ENCODE results near the gene BCAS3.

BCAS3 gene

DNA sequence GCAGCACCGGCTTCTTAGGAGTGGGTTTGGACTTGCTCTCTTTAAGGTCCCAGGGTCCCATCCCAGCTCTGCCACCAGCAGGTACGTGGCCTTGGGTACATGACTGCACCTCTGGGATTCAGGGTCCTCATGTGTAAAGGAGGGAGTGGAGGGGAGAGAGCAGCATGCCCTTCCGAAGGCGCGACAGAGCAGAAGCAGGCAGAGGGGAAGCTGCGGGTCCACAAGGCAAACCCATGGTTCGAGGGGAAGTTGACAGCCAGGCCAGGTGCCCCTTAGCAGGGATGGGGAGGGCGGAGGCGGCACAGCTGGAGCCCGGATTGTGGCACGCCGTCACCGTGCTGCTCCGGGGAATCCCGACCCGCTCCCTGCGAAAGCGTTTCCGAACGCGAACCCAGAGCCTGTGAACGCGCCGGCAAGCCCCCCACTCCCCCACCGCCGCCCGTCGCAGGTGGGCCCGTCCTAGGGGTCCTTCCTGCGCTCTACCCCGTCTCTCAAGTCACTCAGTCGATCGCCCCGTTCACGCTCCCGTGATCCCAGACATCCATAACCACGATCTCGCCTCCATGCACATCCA is 717.8 kb downstream of the BCAS3 start:
- Histone ChIP-seq H3K4me1 (ENCODE audit: control insufficient read depth, low read length) (no peaks in the 10 kb centered on the region), H3K4me2 (ENCODE audit: low read length) (no peak overlapping the region), H3K27me3 (ENCODE audit: control insufficient read depth, low read length) (peaks cover 12% of the 10 kb centered on the region; the same call in 1 of the 2 replicates), H3F3A (ENCODE audit: control insufficient read depth, insufficient read depth) (no peaks in the 10 kb centered on the region), H3K4me3 (ENCODE audit: low read length) (no peak overlapping the region), H3K27ac (ENCODE audit: low read depth, low read length) (no peak overlapping the region), H3K36me3 (ENCODE audit: control insufficient read depth, low read length) (no peaks in the 10 kb centered on the region), H3K79me2 (ENCODE audit: control insufficient read depth, low read length) (no peaks in the 10 kb centered on the region), H4K20me1 (ENCODE audit: control insufficient read depth, insufficient read depth, low read depth, low read length) (no peaks in the 10 kb centered on the region), H3K9me2 (replicated peaks; ENCODE audit: control insufficient read depth, low read length) (no peaks in the 10 kb centered on the region), H3K9me3 (ENCODE audit: control insufficient read depth, insufficient read depth, low read length) (no peaks in the 10 kb centered on the region)
- TF ChIP-seq, protein P1, sequence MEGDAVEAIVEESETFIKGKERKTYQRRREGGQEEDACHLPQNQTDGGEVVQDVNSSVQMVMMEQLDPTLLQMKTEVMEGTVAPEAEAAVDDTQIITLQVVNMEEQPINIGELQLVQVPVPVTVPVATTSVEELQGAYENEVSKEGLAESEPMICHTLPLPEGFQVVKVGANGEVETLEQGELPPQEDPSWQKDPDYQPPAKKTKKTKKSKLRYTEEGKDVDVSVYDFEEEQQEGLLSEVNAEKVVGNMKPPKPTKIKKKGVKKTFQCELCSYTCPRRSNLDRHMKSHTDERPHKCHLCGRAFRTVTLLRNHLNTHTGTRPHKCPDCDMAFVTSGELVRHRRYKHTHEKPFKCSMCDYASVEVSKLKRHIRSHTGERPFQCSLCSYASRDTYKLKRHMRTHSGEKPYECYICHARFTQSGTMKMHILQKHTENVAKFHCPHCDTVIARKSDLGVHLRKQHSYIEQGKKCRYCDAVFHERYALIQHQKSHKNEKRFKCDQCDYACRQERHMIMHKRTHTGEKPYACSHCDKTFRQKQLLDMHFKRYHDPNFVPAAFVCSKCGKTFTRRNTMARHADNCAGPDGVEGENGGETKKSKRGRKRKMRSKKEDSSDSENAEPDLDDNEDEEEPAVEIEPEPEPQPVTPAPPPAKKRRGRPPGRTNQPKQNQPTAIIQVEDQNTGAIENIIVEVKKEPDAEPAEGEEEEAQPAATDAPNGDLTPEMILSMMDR (IDR thresholded peaks at IDR 0.05; ENCODE audit: low read depth, low read length, poor library complexity, severe bottlenecking): no peak
- TF ChIP-seq EZH2phosphoT487 (IDR thresholded peaks at IDR 0.05; ENCODE audit: borderline replicate concordance, low read length): no peak

DNA sequence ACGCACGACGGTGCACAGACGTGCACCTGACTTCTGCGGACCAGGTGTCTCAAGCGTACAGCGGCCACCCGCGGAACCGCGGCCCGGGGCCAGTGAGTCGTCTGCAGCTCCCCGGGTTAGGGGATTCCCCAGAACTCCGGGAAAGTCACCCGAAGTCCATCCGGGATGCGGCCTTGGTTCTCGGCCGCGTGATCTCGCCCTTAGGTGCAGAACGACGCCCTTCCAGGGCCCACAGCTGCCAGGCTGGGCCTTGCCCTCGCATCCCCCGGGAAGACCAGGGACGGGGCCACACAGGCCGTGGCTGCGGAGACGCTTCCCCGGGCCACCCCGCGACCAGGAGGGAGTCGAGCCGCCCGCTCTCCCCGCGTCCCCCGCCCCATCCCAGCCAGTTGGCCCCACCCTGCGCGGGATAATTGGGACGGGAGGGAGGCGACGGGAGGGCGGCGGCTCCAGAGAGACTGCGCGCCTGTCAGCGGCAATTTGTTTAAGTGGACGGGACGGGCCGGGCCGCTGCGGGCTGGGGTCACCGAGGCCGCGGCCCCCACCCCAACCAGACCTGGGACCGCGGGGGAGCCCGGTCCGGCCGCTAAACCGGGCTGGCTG is 718.4 kb downstream of the BCAS3 start:
- H3K4me3 ChIP-seq (ENCODE audit: low read length): no peak overlapping the region
- H4K20me1 ChIP-seq (ENCODE audit: control insufficient read depth, insufficient read depth, low read depth, low read length): no peaks in the 10 kb centered on the region
- no peaks in the 10 kb centered on the region for H3K9me2 ChIP-seq (replicated peaks; ENCODE audit: control insufficient read depth, low read length)
- no peaks in the 10 kb centered on the region for H3K79me2 ChIP-seq (ENCODE audit: control insufficient read depth, low read length)
- H3K36me3 ChIP-seq (ENCODE audit: control insufficient read depth, low read length): no peaks in the 10 kb centered on the region
- no peak for TF ChIP-seq EZH2phosphoT487 (IDR thresholded peaks at IDR 0.05; ENCODE audit: borderline replicate concordance, low read length)
- TF ChIP-seq, protein P1 (IDR thresholded peaks at IDR 0.05; ENCODE audit: low read depth, low read length, poor library complexity, severe bottlenecking): no peak
- no peaks in the 10 kb centered on the region for H3F3A ChIP-seq (ENCODE audit: control insufficient read depth, insufficient read depth)
- peaks cover 18% of the 10 kb centered on the region for H3K27me3 ChIP-seq (ENCODE audit: control insufficient read depth, low read length)
- no peaks in the 10 kb centered on the region for H3K4me1 ChIP-seq (ENCODE audit: control insufficient read depth, low read length)
- H3K27ac ChIP-seq (ENCODE audit: low read depth, low read length): no peak overlapping the region
- H3K4me2 ChIP-seq (ENCODE audit: low read length): no peak overlapping the region
- H3K9me3 ChIP-seq (ENCODE audit: control insufficient read depth, insufficient read depth, low read length): no peaks in the 10 kb centered on the region

DNA sequence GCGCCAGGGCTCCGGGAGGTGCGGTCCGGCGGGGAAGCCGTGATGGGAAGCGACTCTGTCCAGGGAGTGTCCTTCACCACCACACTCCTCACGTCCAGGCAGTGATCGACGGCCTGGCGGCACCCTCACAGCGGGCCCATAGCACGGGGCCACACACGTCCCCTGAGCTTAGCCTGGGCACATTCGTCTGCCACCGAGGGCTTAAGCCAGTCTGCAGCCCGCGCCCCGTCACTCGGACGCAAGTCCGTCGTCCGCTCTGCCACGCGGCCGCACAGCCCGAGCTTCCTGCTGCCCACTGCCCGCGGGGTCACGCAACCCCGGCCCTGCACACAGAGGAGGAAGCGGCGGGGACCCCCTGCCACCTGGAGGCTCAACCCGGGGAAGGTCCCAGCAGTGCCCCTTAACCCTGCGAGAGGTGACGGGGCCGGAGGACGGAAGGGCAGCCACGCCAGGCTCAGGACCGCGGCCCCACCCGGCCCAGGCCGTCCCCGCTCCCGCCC is 719.0 kb downstream of the BCAS3 start:
- no peak overlapping the region for H3K27ac ChIP-seq (ENCODE audit: low read depth, low read length)
- no peaks in the 10 kb centered on the region for H3F3A ChIP-seq (ENCODE audit: control insufficient read depth, insufficient read depth)
- TF ChIP-seq EZH2phosphoT487 (IDR thresholded peaks at IDR 0.05; ENCODE audit: borderline replicate concordance, low read length): no peak
- TF ChIP-seq, protein P1 (IDR thresholded peaks at IDR 0.05; ENCODE audit: low read depth, low read length, poor library complexity, severe bottlenecking): no peak
- H3K4me2 ChIP-seq (ENCODE audit: low read length): no peak overlapping the region
- no peaks in the 10 kb centered on the region for H4K20me1 ChIP-seq (ENCODE audit: control insufficient read depth, insufficient read depth, low read depth, low read length)
- H3K4me1 ChIP-seq (ENCODE audit: control insufficient read depth, low read length): no peaks in the 10 kb centered on the region
- no peaks in the 10 kb centered on the region for H3K9me2 ChIP-seq (replicated peaks; ENCODE audit: control insufficient read depth, low read length)
- H3K36me3 ChIP-seq (ENCODE audit: control insufficient read depth, low read length): no peaks in the 10 kb centered on the region
- no peaks in the 10 kb centered on the region for H3K9me3 ChIP-seq (ENCODE audit: control insufficient read depth, insufficient read depth, low read length)
- H3K27me3 ChIP-seq (ENCODE audit: control insufficient read depth, low read length): peaks cover 23% of the 10 kb centered on the region
- H3K79me2 ChIP-seq (ENCODE audit: control insufficient read depth, low read length): no peaks in the 10 kb centered on the region
- H3K4me3 ChIP-seq (ENCODE audit: low read length): no peak overlapping the region

Data from DOHH2 (cell line).